ENCODE measurements around the gene PHC3.
"Not testable (repeated sequence)": the region's sequence is repeated elsewhere in the genome, so short reads cannot be mapped to it uniquely, and the experiment has no call there.

PHC3 gene

GRCh38 chr3:170220871-170221270, 39.3 kb upstream of the PHC3 start:
- H3K4me3 ChIP-seq (ENCODE audit: low read depth, low read length) = no peak overlapping the region
- DNase-seq (ENCODE audit: low read depth) = no peak
- no peak for TF ChIP-seq CTCF (conservative IDR thresholded peaks at IDR 0.05; ENCODE audit: low read depth, low read length)

GRCh38 chr3:170219850-170220249, 38.3 kb upstream of the PHC3 start:
- DNase-seq (ENCODE audit: low read depth) = no peak
- no peak for TF ChIP-seq CTCF (conservative IDR thresholded peaks at IDR 0.05; ENCODE audit: low read depth, low read length)
- H3K4me3 ChIP-seq (ENCODE audit: low read depth, low read length) = no peak overlapping the region

GRCh38 chr3:170211668-170212067, 30.1 kb upstream of the PHC3 start:
- DNase-seq (ENCODE audit: low read depth) = no peak
- H3K4me3 ChIP-seq (ENCODE audit: low read depth, low read length) = no peak overlapping the region
- no peak for TF ChIP-seq CTCF (conservative IDR thresholded peaks at IDR 0.05; ENCODE audit: low read depth, low read length)

- no peak for DNase-seq (ENCODE audit: low read depth)
- no peak for TF ChIP-seq CTCF (conservative IDR thresholded peaks at IDR 0.05; ENCODE audit: low read depth, low read length)
Observed at GRCh38 chr3:170207717-170208116, 26.2 kb upstream of the PHC3 start.

GRCh38 chr3:170206164-170206762, 24.7 kb upstream of the PHC3 start:
- not testable (repeated sequence) for DNase-seq (ENCODE audit: low read depth); H3K4me3 ChIP-seq (ENCODE audit: low read depth, low read length)

More at GRCh38 chr3:170207717-170208116, 26.2 kb upstream of the PHC3 start:
- H3K4me3 ChIP-seq (ENCODE audit: low read depth, low read length) = no peak overlapping the region

- DNase-seq (ENCODE audit: low read depth) = no peak
- no peak for TF ChIP-seq CTCF (conservative IDR thresholded peaks at IDR 0.05; ENCODE audit: low read depth, low read length)
- no peak overlapping the region for H3K4me3 ChIP-seq (ENCODE audit: low read depth, low read length)
Observed at GRCh38 chr3:170205302-170205701, 23.8 kb upstream of the PHC3 start.

GRCh38 chr3:170204509-170204908, 23.0 kb upstream of the PHC3 start:
- DNase-seq (ENCODE audit: low read depth) = no peak
- H3K4me3 ChIP-seq (ENCODE audit: low read depth, low read length) = no peak overlapping the region
- no peak for TF ChIP-seq CTCF (conservative IDR thresholded peaks at IDR 0.05; ENCODE audit: low read depth, low read length)

All from choroid plexus epithelial cell (primary cell).